AG08395 (cell line): ENCODE results near the gene OXA1L.
A peak's percentile ranks its signal among the peaks of the same experiment; 100 is the strongest.
"Not testable (repeated sequence)": the region's sequence is repeated elsewhere in the genome, so short reads cannot be mapped to it uniquely, and the experiment has no call there.

Source experiments
- DNase-seq: peaks from one replicate; pipeline ENCODE4 v3.0.0; 2012; ENCODE audit warnings: mixed read lengths, low spot score

Gene OXA1L

GRCh38 chr14:22766457-22767322 lies at the start of gene OXA1L:
Gene OXA1L (plus strand): TSS chr14:22766688. CDS start chr14:22766702, 14 bp downstream.
- peak; percentile 98 for DNase-seq

DNA sequence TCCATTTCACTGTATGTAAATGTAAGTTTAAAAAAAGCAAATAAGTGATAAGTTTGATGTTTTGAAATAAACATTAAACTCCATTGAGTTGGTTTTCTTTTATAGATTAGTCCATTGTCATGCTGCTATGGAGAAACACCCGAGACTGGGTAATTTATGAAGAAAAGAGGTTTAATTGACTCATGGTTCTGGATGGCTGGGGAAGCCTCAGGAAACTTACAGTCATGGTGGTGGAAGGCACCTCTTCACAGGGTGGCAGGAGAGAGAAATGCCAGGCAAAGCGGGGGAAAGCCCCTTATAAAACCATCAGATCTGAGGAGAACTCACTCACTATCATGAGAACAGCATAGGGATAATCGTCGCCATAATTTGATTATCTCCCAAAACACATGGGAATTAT lies 48.4 kb upstream of the OXA1L start:
- no peak for DNase-seq

DNA sequence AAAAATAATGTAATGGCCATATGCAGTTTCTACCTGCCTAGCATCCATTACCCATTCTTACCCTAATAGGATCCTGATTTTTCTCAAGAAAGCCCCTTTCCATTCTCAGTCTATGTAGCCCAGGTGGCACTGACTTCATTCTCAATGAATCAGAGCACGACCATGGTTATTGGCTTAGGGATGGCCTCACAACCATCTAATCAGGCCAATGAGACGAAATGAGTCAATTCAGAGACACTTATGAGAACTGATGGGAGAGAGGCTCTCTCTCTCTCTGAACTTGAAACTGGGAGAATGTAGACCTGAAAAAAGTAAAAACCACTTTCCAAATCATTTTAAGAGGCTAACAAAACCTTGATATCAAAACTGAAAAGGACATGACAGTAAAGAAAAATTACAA lies 45.3 kb upstream of the OXA1L start:
- DNase-seq, result no peak

DNA sequence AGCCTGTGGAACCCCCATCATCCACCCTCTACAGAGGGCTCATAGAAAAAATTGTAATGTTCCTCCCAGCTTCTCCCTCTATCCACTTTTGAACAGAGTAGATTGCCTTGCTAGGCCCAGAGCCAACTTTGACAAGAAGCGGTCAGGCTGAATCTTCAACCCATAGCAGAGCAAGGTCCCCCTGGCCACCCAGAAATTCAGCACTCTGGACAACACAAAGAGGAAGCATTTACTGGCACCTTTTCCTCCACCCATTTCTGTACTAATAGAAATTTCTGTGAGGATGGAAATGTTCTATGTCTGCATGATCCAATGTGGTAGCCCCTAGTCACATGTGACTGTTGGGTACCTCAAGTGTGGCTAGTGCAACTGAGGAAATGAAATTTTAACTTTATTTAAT lies 42.7 kb upstream of the OXA1L start:
- no peak for DNase-seq

DNA sequence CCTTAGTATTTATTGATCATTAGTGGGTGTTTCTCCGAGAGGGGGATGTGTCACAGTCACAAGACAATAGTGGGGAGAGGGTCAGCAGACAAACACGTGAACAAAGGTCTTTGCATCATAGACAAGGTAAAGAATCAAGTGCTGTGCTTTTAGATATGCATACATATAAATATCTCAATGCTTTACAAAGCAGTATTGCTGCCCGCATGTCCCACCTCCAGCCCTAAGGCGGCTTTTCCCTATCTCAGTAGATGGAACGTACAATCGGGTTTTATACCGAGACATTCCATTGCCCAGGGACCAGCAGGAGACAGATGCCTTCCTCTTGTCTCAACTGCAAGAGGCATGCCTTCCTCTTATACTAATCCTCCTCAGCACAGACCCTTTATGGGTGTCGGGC lies 41.6 kb upstream of the OXA1L start:
- not testable (repeated sequence) for DNase-seq

DNA sequence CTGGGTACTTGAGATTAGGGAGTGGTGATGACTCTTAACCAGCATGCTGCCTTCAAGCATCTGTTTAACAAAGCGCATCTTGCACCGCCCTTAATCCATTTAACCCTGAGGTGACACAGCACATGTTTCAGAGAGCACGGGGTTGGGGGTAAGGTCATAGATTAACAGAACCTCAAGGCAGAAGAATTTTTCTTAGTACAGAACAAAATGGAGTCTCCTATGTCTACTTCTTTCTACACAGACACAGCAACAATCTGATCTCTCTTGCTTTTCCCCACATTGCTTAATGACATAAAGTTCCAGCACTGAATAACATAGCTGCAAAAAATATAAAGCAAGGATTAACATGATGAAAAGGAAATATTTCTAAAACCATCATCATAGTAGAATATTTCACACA lies 41.1 kb upstream of the OXA1L start:
- not testable (repeated sequence) for DNase-seq

DNA sequence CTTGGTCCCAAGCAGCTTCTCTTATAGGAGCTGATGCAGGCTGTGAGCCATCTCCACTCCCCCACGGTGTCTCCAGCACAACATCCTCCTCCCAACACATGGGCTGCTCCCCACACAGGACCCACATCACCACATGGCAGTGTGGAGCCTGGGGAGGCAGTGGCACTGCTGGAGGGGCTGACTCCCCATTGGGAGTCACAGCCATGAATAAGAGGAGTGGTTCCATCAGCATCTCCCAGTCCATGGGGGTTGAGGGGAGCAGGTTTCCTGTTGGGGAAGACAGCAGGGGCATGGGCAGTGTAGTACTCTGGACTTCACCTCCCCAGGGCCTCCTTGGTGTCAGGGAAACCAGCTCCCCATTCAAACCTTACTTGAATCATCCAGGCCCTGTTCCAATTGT lies 40.5 kb upstream of the OXA1L start:
- DNase-seq, result no peak

- DNase-seq, result not testable (repeated sequence)
These were observed 34.4 kb upstream of the OXA1L start for GRCh38 chr14:22732062-22732461.

DNA sequence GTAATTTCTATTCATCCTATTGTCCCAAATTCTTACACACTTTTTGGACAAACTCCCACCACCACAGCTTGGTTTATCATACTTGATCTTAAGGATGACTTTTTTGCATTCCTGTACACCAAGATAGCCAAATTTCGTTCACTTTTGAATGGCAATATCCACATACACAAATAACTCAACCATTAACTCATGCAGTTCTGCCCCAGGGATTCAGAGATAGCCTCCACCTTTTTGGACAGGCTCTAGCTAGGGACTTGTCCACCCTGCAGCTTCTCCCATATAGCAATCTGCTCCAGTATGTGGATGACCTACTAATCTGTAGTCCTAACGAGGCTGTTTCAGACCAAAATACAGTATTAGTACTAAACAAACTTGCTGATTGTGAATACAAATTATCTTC lies 32.7 kb upstream of the OXA1L start:
- no peak for DNase-seq

DNA sequence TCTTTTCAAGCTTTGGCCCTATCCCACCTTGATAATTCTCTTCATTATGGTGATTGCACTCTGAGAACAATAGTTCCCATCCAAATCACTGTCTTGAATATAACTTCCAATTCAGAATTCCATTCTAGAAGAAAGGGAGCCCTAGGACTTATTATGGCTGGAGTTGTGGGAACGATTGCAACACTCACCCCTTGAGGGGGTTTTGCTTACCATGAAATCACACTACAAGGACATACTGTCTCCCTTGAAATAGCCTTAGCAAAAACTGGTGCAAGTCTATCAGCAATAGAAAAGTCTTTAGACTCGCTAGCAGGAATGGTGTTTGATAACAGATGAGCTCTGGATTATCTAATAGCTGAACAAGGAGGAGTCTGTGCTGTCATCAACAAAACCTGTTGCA lies 31.4 kb upstream of the OXA1L start:
- no peak for DNase-seq

DNA sequence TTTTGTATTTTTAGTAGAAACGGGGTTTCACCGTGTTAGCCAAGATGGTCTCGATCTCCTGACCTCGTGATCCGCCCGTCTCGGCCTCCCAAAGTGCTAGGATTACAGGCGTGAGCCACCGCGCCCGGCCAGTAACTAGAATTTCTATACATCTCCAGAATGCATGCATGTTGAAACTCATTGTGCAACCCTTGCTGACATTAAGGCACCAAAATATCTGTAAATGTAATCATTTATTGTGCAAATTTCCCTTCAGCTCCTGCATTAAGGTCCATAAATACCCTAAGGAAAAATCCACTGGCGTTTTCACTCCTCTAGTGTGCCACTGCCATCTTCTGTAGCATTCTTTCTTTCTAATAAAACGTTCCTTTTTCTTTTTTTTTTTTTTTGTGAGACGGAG lies 30.1 kb upstream of the OXA1L start:
- DNase-seq, result not testable (repeated sequence)

- no peak for DNase-seq
These were observed 29.4 kb upstream of the OXA1L start for GRCh38 chr14:22737052-22737451.

DNA sequence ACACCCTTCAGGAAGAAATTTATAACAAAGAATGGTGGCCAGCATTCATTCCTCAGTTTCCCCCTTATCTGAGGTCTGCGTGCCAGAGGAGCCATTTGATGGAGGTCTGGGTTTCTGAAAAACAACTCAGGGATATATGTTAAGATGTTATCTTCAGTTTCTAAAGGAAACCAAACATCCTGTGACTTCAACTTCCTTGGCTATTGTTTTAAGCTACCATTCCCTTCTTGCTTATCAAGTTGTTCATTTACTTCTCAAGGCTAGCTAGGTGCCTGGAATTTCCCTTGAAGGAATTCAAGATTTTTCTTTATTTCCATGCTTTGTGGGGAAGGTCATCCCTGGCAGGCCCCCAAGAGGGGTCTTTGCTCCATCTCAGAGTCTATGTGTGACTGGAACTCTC lies 27.1 kb upstream of the OXA1L start:
- no peak for DNase-seq

- no peak for DNase-seq
These were observed 26.5 kb upstream of the OXA1L start for GRCh38 chr14:22740020-22740419.

GRCh38 chr14:22747769-22748168 lies 18.7 kb upstream of the OXA1L start:
- no peak for DNase-seq

DNA sequence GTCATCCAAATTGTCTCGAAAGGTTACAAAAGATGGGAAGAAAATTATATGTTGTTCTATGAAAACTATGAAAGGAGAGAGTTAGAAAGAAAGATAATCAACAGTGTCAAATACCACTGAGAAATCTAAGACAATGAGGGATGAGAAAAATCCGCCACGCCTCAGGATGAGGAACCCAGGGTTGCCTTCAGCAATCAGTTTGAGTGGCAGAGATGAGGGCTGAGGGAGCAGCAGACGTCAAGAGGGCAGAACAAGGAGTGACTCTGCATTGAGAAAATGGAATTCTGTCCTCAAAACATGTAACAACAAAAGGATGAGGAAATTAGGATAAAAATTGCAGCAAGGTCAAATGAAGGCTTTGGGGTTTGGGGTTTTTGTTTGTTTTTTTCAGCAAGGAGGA lies 18.3 kb upstream of the OXA1L start:
- DNase-seq, result no peak

DNA sequence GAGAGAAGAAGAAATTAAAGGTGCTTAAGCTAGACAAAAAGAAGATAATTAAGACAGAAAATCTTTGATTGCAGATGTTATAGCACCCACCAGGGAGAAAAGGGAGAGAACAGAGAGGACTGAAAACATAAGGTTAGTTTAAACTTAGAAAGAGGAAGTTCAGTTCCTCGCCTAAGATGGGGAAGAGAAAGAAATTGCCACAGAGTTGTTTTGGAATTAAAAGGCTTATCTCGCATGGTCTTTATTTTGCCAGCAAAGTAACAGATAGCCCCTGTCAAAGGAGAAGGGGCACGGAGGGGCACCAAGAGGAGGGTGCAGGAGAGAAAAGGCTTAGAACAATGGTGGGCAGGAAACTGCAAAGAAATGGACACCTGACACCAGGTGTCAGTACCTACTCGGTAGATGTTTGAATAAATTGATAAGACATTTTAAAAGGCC lies 17.8 kb upstream of the OXA1L start:
- no peak for DNase-seq

- DNase-seq, result no peak
These were observed 14.1 kb upstream of the OXA1L start for GRCh38 chr14:22752422-22752821.

DNA sequence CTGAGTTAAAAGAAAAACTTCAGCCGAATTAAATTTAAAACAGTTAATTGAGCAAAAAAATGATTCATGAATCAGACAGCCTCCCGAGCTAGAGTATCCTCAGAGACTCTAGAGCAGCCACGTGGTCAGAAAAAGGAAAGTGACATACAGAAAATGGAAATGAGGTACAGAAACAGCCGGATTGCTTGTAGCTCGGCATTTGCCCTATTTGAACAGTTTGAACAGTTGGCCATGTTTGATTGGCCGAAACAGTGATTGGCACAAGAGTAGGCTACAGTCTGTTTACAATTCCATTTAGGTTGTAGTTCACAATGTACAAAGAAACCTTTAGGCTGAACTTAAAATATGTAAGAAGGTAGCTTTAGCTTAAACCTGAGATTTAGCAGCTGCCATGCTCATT lies 12.9 kb upstream of the OXA1L start:
- no peak for DNase-seq

- not testable (repeated sequence) for DNase-seq
These were observed 8.4 kb upstream of the OXA1L start for GRCh38 chr14:22757972-22758650.

GRCh38 chr14:22761734-22762133 lies 4.8 kb upstream of the OXA1L start:
- no peak for DNase-seq

DNA sequence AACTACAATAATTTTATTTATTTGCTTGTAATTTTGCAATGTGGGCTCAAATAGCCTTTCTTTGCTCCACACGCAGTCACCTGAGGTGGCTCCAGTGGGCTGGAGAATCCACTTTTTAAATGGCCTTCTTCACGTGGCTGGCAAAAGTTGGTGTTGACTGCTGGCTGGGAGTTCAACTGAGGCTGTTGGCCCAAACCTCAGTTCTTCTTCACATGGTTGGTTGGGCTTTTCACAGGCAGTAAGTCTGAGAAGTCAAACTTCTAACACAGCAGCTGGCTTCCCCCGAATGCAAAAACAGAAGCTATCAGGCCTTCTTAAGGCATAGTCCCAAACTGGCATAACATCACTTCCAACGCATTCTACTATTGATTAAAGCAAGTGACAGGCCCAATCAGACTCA lies 2.1 kb upstream of the OXA1L start:
- DNase-seq, result no peak

DNA sequence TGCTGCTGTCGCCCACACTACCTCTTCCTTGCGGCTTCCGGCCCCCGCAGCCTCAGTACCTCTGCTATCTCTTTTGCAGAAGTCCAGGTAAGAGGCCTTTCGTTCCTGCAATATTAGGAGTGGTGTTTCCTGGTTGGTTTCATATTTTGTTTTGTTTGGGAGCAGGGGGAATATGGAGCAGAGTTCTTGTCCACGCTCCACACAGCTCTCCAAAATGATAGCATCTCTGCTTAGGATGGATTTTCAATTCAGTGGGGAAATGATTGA lies 768 bp downstream of the OXA1L start:
- no peak for DNase-seq

DNA sequence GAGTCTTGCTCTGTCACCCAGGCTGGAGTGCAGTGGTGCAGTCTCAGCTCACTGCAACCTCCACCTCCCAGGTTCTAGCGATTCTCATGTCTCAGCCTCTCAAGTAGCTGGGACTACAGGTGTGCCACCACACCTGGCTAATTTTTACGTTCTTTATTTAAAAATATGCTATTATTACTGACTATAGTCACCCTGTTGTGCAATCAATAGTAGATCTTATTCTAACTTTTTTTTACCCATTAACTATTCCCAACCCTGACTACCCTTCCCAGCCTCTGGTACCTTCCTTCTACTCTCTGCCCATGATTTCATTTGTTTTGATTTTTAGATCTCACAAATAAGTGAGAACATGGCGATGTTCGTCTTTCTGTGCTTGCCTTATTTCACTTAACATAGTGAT lies 2.5 kb downstream of the OXA1L start:
- no peak for DNase-seq
